ENCODE results near the gene CLIC6. TPM values are rescaled to one million over a fixed set of nuclear protein-coding genes. Genes with fewer than 3 reads are reported as not detected.

CLIC6 gene
- total and polyA plus RNA-seq, 9 of the 15 experiments (the other 6 are each of a cell fraction or from before 2014, with no cell fraction given): not detected

DNA sequence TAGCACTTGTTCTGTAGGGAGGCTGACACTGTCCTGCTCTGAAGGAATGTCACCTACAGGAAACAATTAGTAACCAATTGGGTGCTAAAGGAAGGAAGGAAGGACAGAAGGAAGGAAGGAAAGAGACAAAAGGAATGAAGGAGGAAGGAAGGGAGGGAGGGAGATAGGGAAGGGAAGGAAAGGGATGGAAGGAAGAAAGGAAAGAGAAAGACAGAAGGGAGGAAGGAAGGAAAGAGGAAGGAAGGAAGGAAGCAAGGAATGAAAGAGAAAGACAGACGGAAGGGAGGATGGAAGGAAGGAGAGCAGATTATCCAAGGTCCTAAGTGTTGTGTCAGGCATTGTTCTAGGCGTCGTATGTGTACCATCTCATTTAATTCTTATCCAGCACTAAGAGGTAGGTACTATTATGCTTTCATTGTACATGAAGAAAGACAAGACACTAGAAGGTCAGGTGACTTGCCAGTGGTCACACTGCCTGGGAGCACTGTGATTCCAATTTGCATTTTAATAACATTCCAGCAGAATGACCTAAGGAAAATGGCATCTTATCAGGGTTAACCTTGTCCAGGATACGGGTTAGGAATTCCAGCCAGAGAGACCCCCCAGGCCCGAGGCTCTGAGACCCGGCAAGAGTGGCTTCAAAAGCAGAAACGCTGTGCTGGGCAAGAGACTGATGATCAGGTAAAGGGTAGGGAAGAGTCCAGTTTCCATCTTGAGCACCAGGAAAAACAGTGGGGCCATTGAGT is 29.6 kb downstream of the CLIC6 start (continued):
- TF ChIP-seq, protein P1, sequence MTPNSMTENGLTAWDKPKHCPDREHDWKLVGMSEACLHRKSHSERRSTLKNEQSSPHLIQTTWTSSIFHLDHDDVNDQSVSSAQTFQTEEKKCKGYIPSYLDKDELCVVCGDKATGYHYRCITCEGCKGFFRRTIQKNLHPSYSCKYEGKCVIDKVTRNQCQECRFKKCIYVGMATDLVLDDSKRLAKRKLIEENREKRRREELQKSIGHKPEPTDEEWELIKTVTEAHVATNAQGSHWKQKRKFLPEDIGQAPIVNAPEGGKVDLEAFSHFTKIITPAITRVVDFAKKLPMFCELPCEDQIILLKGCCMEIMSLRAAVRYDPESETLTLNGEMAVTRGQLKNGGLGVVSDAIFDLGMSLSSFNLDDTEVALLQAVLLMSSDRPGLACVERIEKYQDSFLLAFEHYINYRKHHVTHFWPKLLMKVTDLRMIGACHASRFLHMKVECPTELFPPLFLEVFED (CRISPR knock-in tag; conservative IDR thresholded peaks at IDR 0.05): peak; percentile 94
- TF ChIP-seq LARP7 (IDR thresholded peaks at IDR 0.05): peak; percentile 26; the same call in 1 of the 2 replicates
- no peak for TF ChIP-seq HDAC6 (IDR thresholded peaks at IDR 0.05; ENCODE audit: low read depth, low read length)
- no peak for TF ChIP-seq NR2F6 (CRISPR knock-in tag; IDR thresholded peaks at IDR 0.05)
- TF ChIP-seq, protein P2, sequence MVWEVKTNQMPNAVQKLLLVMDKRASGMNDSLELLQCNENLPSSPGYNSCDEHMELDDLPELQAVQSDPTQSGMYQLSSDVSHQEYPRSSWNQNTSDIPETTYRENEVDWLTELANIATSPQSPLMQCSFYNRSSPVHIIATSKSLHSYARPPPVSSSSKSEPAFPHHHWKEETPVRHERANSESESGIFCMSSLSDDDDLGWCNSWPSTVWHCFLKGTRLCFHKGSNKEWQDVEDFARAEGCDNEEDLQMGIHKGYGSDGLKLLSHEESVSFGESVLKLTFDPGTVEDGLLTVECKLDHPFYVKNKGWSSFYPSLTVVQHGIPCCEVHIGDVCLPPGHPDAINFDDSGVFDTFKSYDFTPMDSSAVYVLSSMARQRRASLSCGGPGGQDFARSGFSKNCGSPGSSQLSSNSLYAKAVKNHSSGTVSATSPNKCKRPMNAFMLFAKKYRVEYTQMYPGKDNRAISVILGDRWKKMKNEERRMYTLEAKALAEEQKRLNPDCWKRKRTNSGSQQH (CRISPR knock-in tag; IDR thresholded peaks at IDR 0.05): peak; percentile 90

DNA sequence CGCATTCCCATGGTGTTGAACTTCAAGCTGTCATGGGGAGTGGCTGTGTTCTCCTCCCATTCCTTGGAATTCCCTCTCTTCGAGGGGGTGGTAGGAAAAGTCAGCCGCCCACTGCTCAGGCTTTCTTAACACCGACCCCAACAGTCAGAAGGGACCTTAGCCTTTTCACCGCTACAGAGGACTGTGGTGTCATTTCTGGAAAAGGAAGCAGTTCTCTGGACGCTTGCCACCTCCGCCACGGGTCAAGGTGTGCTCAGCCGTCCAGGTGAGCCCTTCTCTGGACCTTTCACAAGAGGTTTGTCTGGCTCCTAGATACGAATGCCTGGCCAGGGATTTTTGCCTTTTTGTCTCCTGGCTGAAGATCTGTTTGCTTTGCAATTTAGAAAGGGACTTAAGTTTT is 31.8 kb downstream of the CLIC6 start:
- Histone ChIP-seq H3K27me3 (ENCODE audit: control insufficient read depth in 2 of 2, insufficient read depth in 2 of 2, low read length in 2 of 2) (peaks cover 46 to 59% of the 10 kb centered on the region in 2 experiments; a peak in 4 of 5 replicates), H3K9me1 (ENCODE audit: control insufficient read depth, insufficient read depth, low read length) (no peaks in the 10 kb centered on the region), H3K4me1 (replicated peaks in 1 of 2; ENCODE audit: control insufficient read depth in 2 of 2, insufficient read depth in 2 of 2, low read length in 2 of 2) (no peaks in the 10 kb centered on the region), H3K36me3 (ENCODE audit: control insufficient read depth, insufficient read depth, low read length) (no peaks in the 10 kb centered on the region), H3K9me3 (replicated peaks; ENCODE audit: control insufficient read depth, insufficient read depth, low read depth, low read length) (no peaks in the 10 kb centered on the region), H3K27ac (ENCODE audit: extremely low read depth, low read depth, low read length) (no peak overlapping the region), H3K79me2 (ENCODE audit: control insufficient read depth, insufficient read depth, low read length) (no peaks in the 10 kb centered on the region), H3K4me2 (ENCODE audit: insufficient read depth, low read length) (peak overlapping the region; percentile 47), H3K9ac (ENCODE audit: insufficient read depth in 1 of 2, low read depth in 2 of 2, low read length in 2 of 2) (no peak overlapping the region), H4K20me1 (replicated peaks; ENCODE audit: control insufficient read depth, insufficient read depth, low read length) (no peaks in the 10 kb centered on the region; the same call in 1 of the 2 replicates), H2AFZ (ENCODE audit: low read depth, low read length) (0 out of 2 replicates have a peak overlapping the region, but pooled peaks have one; percentile 62), H3K4me3 (no peak overlapping the region)
- in situ Hi-C loops (cut with MboI): no loop called here
- 9% methylated on average over 7 of the region's 10 CpGs for WGBS (ENCODE audit: insufficient coverage, low coverage, missing lambda C conversion rate)
- DNase-seq (ENCODE audit: extremely low read depth in 1 of 4, low spot score in 3 of 4): no peak
- FAIRE-seq: no peak
- CTCF ChIA-PET (ENCODE audit: low intra/inter-chr PET ratio): no interaction called here
- no TSS peak for BruUV-seq (replicated peaks)
- intact Hi-C loops (cut with micrococcal nuclease): no loop called here
- TF ChIP-seq, protein P3, sequence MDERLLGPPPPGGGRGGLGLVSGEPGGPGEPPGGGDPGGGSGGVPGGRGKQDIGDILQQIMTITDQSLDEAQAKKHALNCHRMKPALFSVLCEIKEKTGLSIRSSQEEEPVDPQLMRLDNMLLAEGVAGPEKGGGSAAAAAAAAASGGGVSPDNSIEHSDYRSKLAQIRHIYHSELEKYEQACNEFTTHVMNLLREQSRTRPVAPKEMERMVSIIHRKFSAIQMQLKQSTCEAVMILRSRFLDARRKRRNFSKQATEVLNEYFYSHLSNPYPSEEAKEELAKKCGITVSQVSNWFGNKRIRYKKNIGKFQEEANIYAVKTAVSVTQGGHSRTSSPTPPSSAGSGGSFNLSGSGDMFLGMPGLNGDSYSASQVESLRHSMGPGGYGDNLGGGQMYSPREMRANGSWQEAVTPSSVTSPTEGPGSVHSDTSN (CRISPR knock-in tag; IDR thresholded peaks at IDR 0.05; ENCODE audit: low read depth): no peak
- TF ChIP-seq, protein P3 (tag; conservative IDR thresholded peaks at IDR 0.05; ENCODE audit: low read depth): no peak
- TF ChIP-seq, protein P4, sequence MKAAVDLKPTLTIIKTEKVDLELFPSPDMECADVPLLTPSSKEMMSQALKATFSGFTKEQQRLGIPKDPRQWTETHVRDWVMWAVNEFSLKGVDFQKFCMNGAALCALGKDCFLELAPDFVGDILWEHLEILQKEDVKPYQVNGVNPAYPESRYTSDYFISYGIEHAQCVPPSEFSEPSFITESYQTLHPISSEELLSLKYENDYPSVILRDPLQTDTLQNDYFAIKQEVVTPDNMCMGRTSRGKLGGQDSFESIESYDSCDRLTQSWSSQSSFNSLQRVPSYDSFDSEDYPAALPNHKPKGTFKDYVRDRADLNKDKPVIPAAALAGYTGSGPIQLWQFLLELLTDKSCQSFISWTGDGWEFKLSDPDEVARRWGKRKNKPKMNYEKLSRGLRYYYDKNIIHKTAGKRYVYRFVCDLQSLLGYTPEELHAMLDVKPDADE (conservative IDR thresholded peaks at IDR 0.05; ENCODE audit: control insufficient read depth, low read depth, low read length): no peak
- TF ChIP-seq FOXP1 (CRISPR knock-in tag; IDR thresholded peaks at IDR 0.05) (no peak), RUNX1 (IDR thresholded peaks at IDR 0.05; ENCODE audit: low read depth) (no peak)
- POLR2A ChIA-PET: no interaction called here
- ATAC-seq: no peak
